ENCODE measurements around the gene UBE2I.
"Not testable (repeated sequence)": the region's sequence is repeated elsewhere in the genome, so short reads cannot be mapped to it uniquely, and the experiment has no call there.

The UBE2I gene

DNA sequence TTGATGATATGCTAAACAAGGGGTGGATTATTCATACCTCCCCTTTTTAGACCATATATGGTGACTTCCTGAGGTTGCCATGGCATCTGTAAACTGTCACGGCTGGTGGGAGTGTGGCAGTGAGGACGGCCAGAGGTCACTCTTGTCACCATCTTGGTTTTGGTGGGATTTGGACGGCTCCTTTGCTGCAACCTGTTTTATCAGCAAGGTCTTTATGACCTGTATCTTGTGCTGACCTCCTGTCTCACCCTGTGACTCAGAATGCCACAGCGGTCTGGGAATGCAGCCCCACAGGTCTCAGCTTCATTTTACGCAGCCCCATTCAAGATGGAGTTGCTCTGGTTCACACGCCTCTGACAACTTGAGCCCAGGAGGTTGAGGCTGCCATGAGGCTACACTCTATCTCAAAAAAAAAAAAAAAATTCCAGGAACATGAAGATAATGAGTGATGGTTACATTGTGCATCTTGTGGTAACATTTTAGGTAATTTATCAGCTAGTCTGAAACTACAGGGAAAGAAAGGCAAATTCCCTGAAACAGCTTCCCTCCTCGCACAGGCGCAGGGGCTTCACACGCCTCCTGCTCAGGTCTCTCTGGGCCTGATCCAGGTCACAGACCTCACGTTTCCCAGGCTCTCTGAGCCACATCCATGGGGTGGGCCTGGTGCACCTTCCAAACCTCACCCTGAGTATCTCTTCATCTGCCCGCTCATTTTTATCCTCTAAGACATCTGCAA is 15.3 kb upstream of the UBE2I start:
- no peak for DNase-seq

DNA sequence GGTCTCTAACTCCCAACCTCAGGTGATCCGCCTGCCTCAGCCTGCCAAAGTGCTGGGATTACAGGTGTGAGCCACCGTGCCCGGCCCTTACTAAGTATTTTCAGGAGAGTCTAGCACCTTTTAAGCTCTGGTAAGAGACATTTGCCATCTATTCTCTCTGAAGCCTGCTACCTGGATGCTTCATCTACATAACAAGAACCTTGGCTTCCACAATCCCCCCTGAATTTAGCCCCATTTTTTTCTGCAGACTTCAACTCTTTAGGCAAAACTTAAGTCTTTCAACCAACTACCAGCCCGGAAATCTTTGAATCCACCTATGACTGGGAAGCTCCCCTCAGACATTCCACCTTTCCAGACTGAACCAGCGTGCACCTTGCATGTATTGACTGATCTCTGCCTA is 14.0 kb upstream of the UBE2I start:
- no peak for DNase-seq

DNA sequence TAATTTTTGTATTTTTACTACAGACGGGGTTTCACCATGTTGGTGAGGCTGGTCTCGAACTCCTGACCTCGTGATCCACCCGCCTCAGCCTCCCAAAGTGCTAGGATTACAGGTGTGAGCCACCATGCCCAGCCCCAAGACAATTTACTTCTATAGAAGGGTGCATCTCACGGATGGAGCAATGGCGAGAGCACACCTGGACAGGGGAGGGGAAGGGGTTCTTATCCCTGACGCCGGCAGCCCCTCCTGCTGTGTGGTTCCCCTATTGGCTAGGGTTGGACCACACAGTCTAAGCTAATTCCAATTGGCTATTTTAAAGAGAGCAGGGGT is 12.8 kb upstream of the UBE2I start:
- DNase-seq: not testable (repeated sequence)

DNA sequence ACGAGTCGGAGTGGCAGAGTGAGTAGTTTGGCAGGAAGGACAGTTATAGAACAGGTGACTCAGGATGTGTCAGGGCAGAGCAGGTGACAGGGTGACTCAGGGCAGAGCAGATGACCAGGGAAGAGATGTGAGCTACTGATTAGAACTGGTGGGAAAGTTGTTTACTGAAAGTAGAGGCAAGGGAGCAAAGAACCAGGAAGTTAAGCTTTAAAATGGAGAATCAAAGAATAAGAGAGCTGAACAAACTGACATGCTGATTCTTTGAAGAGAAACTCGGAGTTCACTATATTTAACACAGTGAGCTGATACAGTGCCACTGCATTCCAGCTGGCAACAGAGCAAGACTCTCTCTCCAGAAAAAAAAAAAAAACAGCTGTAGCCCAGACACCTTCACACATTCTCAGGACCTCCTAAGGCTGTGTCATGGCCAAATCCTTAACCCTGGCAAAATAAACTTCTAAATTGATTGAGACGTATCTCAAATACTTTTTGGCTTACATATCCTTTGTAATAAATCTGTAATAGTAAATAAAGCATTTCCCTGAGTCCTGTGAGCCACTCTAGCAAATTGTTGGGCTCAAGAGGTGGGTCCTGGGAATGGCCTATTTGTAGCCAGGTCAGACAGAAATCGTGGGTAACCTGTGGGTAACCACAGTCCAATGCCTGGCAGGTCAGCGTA is 12.3 kb upstream of the UBE2I start:
- DNase-seq: no peak

DNA sequence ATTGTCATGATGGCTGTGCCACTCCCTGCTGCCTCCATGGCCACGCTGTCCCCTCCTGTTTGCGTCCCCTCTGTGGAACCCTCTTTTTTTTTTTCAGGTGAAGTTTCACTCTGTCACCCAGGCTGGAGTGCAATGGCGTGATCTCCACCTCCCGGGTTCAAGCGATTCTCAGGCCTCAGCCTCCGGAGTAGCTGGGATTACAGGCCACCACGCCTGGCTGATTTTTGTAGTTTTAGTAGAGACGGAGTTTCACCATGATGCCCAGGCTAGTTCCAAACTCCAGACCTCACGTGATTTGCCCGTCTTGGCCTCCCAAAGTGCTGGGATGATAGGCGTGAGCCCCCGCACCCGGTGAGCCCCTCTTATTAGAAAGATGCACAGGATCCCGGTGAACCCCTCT is 11.0 kb upstream of the UBE2I start:
- DNase-seq: no peak

DNA sequence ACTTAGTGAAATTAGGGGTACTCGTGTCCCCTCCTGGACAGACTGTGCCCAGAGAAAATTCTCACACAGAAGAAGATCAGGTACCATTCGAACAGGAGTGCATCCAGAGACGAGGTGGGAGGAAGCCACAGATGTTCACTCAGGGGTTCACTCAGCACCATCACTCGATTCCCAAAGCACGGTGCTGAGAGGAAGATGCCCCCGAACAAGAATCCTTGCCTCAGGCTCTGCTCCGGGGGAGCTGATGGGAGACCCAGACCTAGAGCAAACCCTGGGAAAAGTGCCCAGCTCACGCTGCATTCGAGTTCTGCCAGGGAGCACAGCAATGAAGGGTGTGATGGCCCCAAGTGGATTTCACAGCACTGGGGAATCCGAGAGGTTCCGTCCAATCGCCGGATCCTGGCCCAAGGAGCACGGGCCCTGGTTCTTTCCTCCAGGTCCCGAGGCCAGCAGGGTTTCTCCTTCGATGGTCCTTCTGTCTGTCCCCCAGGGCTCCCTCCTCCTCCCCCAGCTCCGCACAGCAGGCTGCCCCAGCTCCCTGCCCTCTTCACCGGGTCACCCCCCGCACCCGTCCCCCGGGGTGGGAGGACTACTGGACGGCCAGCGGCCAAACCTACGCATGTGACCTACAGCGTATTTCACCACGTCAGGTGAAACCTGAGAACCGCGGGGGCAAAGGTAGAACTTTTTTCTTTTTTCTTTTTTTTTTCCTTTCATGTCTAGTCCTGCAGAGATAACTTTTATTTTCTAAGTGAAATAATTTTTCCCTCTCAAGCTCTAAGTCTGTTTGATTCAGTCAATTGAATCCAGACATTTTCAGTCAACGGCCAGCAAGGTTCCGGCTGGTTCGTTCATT is 10.2 kb upstream of the UBE2I start:
- no peak for DNase-seq

DNA sequence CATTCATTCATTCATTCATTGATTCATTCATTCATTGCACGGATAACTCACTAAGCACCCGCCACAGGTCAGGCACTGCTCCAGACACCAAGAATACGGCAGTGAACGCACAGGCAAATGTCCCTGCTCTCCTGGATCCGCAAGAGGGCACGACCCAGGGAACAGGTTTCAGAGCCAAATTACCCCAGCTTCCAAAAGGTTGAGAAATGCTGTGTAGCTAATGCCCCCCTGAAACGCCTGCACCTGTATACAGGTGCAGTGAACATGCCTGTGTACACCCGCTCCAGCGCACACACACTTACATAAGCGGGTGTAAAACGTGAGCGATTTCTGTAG is 9.6 kb upstream of the UBE2I start:
- DNase-seq: no peak

DNA sequence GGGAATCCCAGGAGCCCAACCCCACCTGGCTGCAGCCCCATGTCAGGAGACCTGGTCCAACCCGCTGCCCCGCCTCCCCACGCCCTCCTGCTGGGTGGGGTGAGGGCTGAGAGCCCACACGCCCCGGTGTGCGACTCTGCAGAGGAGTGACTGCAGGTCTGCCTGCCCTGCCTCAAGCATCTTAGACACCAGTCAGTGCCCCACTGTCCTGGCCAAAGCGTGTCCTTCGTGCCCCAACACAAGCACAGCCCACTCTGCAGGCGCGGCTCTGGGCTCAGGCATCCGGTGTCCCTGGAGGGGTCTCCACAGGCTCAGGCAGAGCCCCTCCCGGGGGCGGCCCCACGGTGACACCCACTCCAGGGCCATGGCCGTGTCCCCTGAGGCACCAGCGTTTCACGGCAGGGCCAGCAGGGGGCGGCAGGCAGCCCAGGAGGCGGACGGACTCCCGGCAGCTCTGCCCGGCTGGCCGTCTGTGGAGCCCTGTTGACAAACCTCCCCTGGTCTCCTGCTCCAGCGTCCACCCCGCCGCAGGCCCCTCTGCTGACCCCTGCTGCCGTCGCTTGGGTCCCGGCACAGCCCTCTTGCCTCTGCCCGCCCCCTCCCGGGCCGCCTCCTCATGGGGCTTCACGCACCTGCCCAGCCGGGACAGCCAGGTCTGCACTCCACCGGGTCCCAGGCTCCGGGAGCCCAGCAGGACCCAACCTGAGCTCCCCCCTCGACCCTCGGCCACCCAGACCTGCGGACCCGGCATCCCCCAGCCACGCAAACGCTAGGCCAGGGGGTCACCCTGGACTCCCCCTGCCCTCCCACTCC is 8.6 kb upstream of the UBE2I start:
- DNase-seq: no peak

DNA sequence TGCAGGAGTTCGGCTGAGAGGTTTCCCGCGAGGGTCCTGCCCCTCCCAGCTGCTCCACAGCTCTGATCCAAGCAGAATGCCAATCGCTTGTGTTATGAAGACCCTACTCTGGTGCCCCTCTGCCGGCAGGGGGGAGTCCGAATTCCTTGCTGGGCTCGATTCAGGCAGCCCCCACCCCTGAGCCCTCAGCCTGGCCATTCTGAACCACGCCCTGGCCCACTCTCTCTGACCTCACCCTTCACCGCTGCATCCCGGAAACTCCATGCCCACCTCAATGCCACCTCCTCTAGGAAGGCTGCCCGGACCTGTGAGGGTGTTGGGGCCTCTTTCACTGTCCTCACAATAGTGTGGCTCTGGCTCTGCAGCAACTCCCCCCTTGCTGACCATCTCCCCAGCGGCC is 7.9 kb upstream of the UBE2I start:
- DNase-seq: no peak

DNA sequence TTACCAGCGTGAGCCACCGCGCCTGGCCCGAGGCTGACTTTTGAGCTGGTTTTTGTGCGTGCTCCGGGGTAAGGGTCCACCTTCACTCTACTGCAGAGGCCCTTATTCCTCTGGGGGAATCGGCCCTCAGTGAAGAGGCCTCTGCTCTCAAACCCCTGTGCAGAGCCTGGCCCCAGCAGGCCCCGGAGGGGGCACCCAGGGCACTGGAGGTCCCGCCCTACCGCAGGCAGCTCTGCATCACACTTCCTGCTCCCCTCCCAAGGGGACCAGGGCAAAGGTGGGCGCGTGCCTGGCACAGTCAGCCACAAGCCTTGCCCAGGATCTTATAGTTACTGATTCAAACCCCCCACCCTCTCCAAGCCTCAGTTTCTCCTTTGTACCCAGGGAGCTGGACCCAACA is 3.6 kb upstream of the UBE2I start:
- DNase-seq: no peak

DNA sequence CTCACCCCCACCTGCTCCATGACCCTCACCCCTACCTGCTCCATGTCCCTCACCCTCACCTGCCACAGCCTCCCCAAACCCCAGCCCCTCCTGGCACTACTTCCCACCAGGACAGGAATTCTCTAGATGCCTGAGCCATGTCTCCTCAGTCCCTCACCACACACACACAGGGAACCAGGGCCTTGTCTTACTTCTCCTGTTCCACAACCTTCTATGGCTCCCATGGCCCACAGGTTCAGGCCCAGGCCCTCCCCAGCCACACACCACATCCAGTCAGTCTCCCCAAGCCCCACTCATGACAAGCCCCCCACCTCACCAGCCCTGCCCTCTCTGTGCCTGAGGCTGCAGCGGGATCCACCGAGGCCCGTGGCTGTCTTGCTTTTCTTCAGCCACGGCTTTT is 3.1 kb upstream of the UBE2I start:
- DNase-seq: no peak

DNA sequence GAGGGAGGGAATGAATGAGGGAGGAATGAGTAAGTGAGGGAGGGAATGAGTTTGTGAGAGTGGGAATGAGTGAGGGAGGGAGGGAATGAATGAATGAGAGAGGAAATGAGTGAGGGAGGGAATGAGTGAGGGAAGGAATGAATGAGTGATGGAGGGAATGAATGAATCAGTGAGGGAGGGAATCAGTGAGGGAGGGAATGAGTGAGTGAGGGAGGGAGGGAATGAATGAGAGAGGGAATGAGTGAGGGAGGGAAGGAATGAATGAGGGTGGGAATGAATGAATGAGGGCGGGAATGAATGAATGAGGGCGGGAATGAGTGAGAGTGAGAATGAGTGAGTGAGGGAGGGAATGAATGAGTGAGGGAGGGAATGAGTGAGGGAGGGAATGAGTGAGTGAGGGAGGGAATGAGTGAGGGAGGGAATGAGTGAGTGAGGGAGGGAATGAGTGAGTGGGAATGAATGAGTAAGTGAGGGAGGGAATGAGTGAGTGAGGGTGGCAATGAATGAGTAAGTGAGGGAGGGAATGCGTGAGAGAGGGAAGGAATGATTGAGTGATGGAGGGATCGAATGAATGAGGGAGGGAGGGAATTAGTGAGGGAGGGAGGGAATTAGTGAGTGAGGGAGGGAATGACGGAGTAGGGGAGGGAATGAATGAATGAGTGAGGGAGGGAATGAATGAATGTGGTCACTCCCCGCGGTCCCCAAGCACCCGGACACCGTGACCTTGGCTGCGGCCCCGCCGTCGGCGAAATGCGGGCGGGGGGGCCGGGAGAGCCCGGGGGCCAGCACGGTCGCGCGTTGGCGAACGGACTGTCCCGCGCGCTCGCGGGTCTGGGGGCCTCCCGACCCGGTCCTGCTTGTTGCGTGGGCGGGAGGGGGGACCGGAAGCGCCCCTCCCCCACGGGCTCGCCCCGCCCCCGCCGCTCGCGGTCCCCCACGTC is 1.1 kb upstream of the UBE2I start:
- DNase-seq: peak; percentile 50

DNA sequence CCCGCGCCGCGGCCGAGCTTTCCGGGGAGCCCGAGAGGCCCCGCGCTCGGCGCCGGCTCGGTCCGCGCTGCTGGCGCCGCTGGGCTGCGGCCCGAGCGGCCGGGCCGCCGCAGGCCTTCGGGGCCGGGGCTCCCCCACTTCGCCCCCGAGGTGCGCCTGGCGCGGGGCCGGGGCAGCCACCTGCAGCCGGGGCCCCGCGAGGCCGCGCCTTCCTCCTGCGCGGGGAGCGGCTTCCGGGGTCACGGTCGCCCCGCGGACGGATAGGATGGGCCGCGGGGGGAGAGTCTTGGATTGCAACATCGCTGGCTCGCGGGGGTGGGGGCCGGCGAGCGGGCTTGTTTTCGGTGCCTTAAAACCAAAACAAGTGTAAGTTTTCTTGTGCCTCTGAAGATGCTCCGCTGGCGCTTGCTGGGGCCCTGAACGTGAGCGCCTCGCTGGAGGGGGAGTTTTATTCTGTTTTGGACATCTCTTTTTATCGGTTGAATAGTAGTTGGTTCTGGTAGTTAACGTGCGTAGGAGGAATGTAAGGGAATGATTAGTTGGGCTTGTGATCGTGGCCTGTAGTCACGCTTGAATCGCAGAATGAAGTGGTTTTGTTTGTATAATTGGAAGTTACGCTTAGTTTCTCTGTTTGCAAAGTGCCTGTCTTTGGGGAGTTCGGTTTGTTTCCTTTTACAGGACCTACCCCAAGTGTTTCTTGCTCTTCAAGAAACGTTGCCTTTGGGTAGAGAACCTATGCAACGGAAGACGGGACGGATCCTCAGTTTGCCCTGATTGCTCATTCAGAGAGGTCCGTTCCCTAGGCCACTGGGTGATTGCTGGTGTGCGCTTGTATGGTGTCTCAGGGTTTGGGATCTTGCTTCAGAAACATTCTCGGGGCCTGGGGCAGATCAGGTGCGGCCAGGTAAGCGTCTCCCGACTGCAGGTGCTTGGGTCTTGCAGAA is 724 bp downstream of the UBE2I start:
- DNase-seq: peak; percentile 36

DNA sequence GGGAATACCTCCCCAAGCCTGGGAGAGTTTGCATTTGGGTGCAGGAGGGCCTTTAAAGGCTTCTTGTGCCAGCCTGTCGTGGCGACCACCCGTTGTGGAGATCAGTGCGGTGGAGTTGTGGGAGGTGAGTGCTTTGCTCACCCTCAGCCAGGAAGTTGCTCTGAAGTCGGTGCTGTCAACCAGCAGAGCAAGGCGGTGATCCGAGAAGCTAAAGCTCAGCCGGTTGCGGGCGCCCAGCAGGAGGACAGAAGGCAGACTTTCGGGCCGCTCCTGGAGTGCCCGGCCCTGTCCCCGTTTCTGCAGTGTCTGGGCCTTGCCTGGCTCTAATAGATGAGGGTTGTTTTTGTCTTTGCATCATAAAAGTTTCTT is 1.4 kb downstream of the UBE2I start:
- DNase-seq: no peak

DNA sequence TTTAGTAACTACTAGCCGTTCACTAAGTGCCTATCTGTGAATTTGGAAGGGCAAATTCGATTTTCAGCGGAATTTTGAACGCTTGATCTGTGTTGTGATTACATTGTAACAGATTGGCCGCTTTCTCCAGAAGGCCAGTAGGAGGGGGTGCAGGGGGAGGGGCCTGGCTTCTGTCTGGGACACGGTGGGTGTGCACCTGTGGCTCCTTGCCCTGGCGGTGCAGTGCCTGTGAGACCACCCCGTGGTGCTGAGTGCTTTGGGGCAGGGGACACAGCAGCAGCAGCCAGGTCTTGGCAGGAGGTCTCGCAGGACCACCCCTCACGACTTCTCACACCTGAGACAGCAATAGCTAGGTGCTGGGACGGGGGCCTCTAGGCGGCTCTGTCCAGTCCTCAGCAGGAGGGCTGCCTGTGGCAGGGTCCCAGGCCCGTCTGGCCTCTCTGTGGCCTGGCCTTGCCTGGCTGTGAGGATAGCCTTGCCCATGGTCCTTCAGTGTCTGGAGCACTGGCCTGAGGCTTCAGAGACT is 1.8 kb downstream of the UBE2I start:
- DNase-seq: no peak

DNA sequence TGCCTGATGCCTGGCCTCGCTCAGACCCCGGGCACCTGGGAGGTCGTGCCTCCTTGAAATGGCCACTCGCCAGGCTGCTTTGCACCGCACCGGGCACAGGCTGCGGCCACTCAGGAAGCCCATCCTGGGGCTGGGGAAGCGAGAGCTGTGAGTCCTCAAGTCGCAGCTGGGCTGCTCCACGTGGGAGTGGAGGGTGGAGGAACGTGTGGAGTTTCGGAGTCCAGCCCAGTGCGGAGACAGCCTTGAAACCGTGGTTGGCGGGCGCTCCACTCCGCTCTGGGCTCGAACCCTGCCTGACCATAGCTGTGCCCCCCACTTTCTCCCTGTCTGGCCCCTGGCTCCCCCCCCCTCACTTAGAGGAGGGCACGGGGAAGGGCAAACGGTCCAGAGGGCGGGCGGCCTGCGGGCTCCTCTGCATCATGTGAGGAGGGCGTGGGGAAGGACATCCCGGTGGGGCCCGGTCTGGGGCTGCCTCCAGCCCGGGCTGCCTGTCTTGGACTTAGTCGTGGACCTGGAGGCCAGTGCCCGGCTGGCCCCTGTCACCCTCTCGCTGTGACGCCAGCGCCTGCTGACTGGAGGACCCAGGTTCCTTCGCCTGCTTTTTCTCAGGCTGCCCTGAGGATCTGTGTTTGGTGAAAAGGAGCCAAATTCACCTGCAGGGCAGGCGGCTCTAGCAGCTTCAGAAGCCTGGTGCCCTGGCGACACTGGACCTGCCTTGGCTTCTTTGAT is 2.5 kb downstream of the UBE2I start:
- DNase-seq: no peak

DNA sequence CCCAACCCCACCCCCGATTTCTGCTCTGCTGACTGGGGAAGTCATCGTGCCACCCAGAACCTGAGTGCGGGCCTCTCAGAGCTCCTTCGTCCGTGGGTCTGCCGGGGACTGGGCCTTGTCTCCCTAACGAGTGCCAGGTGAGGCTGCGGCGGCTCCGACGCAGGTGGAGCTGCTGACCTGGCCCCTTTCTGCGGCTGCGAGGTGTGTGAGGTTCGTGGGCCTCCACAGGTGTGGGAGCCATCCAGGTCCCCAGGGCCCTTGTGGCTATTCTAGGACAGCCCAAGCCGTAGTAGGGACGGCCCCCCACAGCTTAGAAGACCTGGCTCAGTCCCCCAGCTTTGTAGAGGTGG is 3.0 kb downstream of the UBE2I start:
- DNase-seq: no peak

DNA sequence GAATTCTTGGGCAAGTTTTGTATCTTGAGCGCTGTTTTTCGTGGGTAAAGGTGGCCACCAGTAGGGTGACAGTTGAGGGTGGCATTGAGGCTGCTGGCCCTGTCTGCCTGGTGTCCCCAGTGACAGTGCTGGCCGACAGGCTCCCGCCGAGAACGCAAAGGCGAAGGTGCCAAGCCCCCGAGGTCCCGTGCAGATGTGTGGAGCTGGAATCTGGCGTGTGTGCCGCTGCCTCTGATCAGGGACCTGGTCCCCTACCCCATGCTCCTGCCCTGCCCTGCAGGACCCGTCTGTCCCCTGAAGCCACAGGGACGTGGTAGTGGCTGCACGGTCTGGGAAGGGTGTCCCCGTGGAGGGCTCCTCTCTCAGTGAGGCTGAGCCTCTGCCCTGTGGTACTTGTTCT is 3.5 kb downstream of the UBE2I start:
- DNase-seq: no peak

DNA sequence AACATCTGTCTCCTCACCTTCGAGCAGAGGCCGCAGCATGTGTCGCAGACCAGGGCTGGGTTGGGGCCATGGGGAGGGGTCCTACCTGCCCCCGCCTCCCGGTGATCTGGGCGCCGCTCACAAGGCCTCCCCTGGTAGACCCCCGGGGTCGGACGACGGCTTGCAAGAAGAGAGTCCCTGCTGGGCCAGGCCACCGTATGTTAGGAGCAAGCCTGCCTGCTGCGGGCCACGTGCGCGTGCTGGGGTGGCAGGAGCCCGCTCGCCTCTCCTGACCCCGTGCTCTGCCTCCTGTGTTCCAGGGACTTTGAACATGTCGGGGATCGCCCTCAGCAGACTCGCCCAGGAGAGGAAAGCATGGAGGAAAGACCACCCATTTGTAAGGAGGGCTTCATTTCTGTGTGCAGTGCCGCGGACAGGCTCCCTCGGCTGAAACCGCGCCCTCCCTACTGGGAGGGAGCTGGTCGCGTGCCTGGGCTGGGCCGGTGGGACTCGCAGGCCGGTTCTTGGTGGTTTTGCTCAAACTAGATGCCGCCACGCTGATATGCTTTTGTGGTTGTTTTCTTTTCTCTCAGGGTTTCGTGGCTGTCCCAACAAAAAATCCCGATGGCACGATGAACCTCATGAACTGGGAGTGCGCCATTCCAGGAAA is 4.4 kb downstream of the UBE2I start:
- DNase-seq: no peak
